Middle frontal gyrus (tissue), 1 donor: ENCODE results near the gene HTT.
A peak's percentile ranks its signal among the peaks of the same experiment; 100 is the strongest.

Experiments used
- DNase-seq: peaks from one replicate; pipeline ENCODE4 v3.0.0-alpha.2; 2015; ENCODE audit warnings: low spot score; ENCODE audit errors: extremely low spot score

The HTT gene

DNA sequence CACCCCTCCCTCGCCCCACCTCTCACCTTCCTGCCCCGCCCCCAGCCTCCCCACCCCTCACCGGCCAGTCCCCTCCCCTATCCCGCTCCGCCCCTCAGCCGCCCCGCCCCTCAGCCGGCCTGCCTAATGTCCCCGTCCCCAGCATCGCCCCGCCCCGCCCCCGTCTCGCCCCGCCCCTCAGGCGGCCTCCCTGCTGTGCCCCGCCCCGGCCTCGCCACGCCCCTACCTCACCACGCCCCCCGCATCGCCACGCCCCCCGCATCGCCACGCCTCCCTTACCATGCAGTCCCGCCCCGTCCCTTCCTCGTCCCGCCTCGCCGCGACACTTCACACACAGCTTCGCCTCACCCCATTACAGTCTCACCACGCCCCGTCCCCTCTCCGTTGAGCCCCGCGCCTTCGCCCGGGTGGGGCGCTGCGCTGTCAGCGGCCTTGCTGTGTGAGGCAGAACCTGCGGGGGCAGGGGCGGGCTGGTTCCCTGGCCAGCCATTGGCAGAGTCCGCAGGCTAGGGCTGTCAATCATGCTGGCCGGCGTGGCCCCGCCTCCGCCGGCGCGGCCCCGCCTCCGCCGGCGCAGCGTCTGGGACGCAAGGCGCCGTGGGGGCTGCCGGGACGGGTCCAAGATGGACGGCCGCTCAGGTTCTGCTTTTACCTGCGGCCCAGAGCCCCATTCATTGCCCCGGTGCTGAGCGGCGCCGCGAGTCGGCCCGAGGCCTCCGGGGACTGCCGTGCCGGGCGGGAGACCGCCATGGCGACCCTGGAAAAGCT lies at the start of gene HTT, which contains the start of gene HTT-AS:
Gene HTT (plus strand): TSS at position 604 of the 768 bp plus-strand sequence. CDS start 145 bp downstream, at position 749.
Gene HTT-AS (minus strand): TSS at position 461 of the 768 bp plus-strand sequence.
- peak; percentile 90 for DNase-seq

DNA sequence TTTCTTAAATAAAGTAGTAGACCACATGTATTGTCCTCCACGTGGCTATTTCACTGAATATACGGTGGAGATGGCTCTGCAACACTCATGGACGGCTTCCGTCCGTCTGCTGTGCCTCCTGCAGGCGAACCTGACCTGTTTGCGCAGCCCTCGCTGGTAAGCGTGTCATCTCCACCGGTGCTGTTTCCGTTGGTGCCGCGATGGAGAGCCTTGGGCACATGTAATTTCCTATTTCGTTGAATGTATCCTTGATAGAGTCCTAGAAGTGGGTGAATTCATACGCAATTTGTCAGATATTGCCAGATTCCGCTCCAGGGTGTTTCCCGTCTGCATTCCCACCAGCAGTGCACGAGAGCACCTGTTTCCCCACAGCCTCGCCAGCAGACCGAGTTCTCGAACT lies 48.6 kb upstream of the HTT start:
- no peak for DNase-seq

DNA sequence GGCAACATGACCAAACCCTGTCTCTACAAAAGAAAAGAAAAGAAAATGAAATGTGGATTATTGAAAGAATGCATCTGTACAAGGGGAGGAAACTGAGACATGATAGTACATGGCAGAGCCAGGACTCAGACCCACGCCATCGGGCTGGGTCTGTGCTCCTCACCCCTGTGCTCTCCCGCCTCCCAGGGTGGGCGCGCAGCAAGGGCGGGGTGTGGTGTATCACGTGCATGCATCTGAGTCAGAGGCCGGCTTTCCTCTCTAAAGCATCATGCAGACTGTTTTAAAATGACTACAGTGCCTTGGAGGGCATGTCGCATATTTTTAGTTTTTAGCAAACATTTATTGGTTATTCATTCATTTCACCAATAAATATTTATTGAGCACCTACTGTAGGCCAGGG lies 47.9 kb upstream of the HTT start:
- DNase-seq: no peak

DNA sequence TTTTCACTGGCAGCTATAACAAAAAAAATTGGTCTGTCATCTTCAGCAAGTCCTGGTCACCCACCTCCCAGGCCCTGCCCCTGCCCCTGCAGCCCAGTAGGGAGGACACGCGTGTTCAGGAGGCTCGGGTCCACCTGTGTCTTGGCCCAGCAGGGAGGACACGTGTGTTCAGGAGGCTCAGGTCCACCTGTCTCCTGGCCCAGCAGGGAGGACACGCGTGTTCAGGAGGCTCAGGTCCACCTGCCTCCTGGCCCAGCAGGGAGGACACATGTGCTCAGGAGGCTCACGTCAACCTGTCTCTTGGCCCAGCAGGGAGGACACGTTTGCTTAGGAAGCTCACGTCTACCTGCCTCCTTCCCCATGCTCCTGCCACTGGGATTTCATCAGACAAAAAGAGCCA lies 45.0 kb upstream of the HTT start:
- no peak for DNase-seq

DNA sequence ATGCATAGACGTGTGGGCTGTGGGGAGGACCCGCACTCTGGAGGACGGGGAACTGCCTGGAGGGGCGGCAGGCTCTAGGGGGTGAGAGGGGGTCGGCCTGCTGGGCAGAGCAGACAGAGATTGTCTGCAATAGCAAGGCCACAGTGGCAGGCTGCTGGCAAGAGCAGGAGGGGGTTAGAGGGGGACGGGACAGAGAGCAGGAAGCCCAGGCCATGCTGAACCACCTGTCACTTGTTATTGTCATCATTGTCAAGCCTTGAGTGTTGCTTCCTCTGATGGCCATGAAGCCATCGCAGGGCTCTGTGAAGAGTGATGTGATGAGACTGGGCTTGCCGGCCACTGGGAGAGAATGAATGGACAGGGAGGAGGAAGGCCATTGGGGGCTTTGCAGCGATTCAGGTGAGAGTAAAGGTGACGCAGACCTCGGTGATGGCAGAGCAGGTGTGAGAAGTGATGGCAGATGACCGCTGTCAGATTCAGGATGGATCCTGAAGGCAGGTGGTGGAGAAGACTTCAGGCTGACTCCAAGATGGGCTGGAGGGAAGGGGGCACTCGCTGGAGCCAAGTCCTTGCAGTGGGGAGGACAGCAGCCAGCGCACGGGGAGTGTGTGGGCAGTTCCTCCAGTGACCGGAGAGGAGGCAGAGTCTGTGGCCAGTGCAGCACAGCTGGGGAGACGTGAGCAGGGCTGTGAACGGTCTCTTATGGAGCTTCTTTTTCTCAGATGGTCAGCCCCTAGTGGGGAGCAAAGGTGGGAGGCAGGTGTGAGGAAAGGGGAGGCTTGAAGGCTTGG lies 43.7 kb upstream of the HTT start:
- DNase-seq: no peak

DNA sequence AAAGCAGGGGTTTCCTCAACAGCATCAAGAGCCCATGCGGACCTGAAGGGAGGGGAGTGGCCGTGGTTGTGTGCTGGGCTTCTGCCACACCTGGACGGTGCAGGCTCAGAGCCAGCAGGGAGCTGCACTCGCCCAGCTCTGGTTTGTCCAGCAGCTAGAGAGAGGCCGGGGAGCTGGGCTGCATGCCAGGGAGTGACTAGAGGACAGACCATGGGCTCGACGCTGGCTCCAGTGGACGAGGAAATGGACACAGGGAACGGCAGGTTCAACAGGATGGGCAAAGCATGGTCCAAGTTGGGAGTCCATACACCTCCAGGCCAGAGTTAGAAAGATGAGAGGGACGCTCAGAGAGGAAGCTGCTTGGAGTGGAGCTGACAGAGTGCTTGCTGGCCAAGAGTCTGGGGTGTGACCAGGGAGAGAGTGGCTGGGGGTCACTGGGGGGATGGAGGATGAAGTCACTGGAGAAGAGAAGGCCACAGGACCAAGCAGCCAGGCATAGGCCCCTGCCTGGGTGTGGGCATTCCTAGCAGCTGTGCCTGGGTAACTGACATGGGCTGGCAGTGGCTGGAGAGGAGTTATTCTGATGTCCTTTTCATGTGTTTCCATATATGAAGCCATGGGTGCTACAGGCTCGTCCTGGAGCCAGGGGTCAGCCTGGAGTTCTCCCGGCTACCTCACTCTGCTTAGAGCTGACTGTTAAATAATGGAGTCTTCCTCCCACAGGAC lies 43.0 kb upstream of the HTT start:
- no peak for DNase-seq

DNA sequence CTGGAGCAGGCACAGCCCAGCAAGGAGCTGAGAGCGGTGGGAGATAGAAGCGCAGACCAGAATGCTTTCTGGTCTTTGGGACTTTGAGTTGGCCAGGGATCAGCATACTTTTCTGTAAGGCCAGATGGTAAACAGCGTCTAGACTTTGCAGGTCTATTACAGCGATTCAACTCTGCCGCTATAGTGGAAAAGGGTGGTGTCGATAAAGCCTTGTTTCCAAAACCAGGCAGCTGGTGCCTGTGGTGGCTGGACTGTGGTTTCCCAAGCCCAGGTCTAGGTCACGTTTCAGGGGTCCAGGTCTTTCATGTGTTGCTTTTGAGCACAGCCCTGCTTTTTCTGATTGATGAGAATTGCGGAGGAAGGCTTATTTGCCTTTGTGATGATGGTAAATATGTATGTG lies 40.2 kb upstream of the HTT start:
- no peak for DNase-seq

DNA sequence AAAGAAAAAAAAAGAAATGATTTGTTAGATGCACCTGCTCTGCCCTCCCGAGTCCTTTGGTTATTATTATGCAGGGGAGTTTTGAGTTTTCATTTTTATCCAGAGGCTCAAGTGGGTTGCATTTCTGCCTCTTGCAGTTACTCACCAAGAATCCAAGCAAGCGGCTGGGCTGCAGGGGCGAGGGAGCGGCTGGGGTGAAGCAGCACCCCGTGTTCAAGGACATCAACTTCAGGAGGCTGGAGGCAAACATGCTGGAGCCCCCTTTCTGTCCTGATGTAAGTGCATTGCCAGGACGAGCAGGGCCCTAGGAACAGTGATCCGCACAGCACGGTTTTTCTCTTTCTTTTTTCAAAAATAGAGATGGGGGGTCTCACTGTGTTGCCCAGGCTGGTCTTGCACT lies 39.2 kb upstream of the HTT start:
- no peak for DNase-seq

DNA sequence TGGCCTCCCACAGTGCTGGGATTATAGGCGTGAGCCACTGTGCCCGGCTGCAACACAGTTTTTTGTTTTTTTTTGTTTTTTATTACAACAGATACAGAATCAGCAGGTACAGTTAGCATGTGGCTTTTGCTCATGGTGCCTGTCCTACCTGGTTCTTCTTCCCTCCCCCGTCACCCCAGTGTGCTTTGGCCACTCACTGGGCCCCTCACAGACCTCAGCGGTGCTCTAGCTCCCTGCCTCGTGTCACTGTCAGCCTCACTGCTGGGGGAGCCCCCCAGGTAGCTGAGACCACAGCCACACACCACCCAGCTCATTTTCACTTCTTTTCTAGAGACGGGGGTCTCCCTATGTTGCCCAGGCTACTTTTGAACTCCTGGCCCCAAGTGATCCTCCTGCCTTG lies 38.8 kb upstream of the HTT start:
- no peak for DNase-seq

DNA sequence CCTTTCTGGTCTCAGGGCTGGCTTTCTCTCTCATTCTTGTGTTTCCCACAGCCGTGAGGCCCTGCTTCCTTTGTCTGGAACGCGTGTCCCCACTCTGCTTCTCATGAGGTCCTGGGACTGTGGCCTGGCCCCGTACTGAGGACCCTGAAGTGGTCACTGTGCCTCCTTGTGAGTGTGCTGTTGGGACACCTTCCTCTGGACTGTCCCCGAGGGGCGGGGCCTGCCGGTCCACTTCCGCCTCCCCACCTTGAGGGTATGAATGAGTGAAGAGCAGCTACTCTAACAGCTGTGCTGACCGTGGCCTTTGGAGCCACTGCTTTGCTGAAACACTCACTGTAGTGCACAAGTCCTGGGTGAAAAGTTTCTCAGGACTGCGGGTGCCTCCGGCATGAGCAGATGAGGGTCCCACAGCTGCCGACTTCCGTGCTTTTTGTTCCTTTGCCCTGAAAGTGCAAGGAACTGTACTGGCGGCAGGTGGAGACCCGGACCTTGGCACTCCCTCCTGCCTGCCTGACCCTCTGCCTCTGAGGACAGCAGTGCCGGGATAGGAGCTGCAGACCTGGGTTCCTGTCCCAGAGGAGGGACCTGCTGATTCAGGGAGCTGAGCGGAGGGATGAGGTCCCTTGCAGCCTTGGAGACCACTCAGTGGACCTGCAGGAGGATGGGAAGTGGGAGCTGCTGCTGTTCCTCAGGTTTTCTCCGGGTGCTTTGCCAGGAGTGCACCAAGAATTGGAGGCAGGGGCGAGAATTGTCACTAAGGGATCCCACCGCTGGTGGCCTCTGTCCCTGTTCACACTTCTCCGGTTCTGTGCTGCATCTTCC lies 38.1 kb upstream of the HTT start:
- DNase-seq: no peak

DNA sequence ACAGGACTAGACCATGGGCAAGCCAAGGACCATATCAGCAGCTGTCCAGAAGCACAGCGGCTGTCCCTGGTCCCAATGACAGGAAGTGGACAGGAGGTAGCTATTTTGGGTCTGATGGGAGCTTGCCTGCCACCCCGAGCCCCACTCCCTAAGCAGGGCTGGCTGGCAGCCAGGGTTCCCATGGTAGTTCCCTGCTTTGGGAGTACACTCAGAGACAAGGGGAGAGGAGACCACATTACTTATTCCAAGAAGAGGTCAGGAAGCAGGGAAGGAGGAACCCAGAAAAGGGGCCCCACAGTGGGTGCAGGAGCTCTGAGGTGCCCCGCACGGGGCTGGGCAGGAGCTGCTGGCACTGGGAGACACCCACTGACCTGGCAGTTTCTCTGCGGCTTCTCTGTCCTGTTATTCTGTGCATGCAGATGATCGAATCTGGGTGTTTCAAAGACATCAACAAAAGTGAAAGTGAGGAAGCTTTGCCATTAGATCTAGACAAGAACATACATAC lies 36.5 kb upstream of the HTT start:
- no peak for DNase-seq

DNA sequence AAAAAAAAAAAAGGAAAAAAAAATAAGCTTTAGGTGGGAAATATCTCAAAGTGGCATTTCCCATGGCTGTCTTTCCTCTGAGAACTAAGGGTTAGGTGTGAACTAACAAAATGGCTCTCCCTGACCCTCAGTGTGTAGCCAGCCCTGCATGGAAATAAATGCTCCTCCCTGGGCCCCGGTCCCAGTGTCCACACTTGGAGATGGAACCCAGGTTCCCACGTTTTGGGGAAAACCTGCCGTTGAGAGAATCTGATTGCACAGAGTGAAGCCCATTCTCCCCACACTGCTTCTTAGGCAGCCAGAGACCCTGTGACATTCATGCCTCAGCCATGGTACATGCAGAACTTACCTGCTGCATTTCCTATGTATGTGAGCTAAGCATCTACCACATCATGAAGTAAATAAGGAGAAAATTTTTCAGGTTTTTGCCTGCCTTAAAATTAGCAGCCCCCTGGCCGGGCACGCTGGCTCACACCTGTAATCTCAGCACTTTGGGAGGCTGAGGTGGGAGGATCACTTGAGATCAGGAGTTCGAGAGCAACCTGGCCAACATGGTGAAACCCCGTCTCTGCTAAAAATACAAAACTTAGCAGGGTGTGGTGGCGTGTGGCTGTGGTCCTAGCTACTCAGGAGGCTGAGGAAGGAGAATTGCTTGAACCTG lies 34.6 kb upstream of the HTT start:
- no peak for DNase-seq

DNA sequence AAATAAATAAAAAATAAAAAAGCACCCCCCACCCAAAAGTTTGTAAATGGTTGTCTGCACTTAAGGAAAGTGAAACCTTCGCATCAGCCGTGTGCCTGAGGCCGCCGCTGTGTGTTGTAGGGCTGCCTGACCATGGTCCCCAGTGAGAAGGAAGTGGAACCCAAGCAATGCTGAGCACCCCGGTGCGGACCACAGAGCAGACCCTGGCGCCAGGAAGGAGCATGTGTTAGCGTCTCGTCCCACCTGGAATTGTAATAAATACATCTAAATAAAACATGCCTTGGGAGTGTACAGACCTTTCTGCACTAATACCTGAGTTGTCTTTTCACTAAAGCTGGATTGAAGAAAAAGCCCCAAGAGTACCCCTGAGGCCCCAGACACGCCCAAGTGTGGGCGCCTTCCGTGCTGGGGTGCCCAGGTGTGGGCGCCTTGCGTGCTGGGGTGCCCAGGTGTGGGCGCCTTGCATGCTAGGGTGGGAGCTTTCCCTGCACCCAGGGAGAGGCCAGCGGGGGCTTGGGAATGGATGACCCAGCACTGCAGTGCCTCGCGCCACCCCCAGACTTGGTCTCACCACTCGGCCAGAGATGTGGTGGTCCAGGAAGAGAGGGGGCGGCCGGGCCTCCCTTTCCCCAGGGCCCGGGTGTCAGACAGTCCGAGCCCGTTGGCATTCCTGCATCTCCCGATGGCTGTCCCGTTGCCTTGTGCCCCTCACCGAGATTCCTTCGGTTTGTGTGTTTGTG lies 33.9 kb upstream of the HTT start:
- DNase-seq: no peak

DNA sequence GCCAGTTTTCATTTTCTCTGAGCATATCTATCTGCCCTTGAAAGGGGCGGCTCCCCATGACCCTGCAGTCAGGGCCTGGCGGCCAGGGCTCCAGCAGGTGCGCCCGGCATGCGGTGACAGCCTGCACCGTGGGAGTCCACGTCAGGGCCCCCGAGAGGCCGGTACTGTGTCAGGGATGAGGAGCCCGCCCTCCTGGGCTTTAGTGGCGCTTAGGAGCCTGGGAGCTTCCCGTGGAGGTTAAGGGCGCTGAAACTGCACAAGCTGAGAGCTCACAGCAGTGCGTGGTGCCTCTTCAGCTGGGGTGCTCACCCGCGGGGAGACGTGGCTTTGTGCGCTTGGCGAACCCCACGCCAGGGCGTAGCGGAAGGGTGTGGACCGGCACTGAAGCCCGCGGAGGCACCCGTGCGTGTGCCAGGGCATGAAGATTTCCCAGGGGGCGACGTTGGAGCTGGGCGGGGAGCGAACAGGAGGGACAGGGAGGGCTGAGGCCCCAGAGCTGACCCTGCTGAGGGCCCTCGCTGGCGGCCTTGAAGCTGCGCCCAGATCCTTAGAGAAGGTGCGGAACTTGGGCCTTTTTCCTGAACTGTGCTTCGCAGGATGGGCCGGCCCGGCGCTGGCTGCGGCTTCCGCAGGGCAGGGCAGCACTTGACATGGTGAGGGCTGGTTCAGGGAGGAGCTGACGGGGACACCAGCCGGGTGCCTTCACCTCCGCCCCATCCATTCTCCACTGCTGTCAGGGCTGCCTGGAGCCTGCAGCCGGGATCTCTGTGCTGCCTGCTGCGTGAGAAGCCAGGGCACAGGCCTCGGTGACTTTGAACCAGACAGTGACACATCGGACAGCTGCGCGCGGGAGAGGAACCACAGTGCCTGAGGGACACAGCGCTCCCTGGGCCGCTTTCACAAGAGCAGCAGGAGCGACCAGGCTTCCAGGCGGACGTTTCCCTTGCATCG lies 33.0 kb upstream of the HTT start:
- no peak for DNase-seq

DNA sequence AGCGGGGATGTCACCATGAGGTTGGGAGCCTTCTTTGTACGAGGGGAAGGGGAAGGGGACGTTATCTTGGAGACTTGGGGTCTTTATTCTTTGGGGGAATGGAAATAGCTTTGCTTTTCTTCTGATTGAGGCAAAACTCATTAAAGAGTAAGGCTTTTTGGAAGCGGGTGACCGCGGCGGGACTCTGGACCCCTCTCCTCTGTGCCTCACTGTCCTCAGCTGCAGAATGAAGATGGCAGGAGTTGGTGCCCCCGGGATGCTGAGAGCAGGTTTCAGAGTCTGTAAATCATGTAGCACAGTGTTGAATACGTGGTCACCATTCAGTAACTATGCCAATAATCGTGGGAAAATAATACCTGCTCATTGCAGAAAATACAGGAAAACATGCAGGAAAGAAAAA lies 32.3 kb upstream of the HTT start:
- DNase-seq: no peak

DNA sequence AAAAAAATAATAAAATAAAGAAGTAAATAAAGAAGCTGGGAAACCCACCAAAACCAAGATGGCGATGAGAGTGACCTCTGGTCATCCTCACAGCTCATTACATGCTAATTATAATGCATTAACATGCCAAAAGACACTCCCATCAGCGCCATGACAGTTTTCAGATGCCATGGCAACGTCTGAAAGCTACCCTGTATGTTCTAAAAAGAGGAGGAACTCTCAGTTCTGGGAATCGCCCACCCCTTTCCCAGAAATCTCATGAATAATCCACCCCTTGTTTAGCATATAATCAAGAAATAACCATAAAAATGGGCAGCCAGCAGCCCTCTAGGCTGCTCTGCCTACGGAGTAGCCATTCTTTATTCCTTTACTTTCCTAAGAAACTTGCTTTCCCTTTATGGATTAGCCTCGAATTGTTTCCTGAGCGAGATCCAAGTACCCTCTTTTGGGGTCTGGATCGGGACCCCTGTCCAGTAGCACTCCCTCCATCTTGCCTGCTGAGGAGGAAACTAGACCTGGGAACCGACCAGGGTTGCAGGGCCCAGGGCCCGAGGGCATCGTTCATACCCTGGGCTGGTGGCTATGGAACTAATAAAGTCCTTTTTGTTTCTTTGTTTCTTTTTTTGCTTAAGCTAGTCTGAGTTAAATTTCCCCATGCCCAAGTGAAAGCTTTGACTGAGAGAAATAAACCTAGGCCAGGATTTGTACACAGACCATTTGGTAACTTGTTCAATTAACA lies 31.0 kb upstream of the HTT start:
- DNase-seq: no peak

DNA sequence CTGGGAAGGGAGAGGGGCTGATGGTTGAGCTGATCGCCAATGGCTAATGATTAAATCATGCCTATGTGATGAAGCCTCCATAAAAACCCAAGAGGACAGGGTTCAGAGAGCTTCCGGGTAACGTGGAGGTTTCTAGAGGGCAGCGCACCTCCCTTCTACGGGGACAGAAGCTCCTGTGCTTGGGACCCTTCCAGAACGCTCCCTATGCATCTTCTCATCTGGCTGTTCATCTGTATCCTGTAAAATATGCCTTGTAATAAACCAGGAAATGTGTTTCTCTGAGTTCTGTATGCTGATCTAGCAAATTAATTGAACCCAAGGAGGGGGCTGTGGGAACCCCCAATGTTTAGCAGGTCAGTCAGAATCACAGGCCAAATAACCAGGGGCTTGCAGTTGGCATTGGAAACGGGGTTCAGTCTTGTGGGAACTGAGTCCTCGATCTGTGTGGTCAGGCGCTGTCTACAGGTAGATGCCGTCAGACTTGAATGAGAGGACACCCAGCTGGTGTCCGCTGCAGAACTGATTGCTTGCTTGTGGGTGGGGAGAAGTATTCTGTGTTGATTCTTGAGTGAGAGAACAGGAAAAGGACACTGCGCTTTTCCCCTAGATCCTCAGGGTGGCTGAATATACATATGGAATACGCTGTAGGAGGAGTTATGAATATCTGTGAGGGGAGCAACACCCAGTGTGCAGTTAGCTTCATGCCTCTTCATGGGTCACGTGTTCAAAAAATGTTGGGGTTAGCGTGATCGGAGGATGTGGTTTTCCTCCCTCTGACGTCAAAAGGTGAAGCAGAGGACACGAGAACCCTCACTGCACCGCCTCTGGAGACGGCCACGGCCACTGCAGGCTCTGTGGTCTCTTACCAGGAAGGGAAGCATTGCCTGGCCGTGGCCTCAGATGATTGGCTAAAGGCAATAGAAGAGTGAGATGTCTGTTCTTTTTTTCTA lies 29.3 kb upstream of the HTT start:
- no peak for DNase-seq
